Right kidney (tissue), 1 donor: Measurements from ENCODE around the gene ARHGAP10.
"Not testable (repeated sequence)": the region's sequence is repeated elsewhere in the genome, so short reads cannot be mapped to it uniquely, and the experiment has no call there.

Experiments
- DNase-seq: peaks from one replicate; pipeline ENCODE4 v3.0.0-alpha.2; 2016

Gene ARHGAP10

GRCh38 chr4:148069086-148069894 is 337.4 kb downstream of the ARHGAP10 start:
- DNase-seq, result no peak

- no peak for DNase-seq
Observed at GRCh38 chr4:148069895-148070178, 337.9 kb downstream of the ARHGAP10 start.

GRCh38 chr4:148071009-148071408 is 339.1 kb downstream of the ARHGAP10 start:
- DNase-seq, result no peak

GRCh38 chr4:148072789-148073188 is 340.9 kb downstream of the ARHGAP10 start:
- DNase-seq, result no peak

- no peak for DNase-seq
Observed at GRCh38 chr4:148073349-148073748, 341.5 kb downstream of the ARHGAP10 start.

- no peak for DNase-seq
Observed at GRCh38 chr4:148074462-148074861, 342.6 kb downstream of the ARHGAP10 start.

- DNase-seq, result no peak
Observed at GRCh38 chr4:148075438-148075837, 343.6 kb downstream of the ARHGAP10 start.

GRCh38 chr4:148076964-148077363 is 345.1 kb downstream of the ARHGAP10 start:
- DNase-seq, result no peak

- no peak for DNase-seq
Observed at GRCh38 chr4:148077581-148077980, 345.7 kb downstream of the ARHGAP10 start.

GRCh38 chr4:148078061-148078460 is 346.2 kb downstream of the ARHGAP10 start:
- no peak for DNase-seq

- DNase-seq, result no peak
Observed at GRCh38 chr4:148079961-148080360, 348.1 kb downstream of the ARHGAP10 start.

GRCh38 chr4:148081267-148081666 is 349.4 kb downstream of the ARHGAP10 start:
- no peak for DNase-seq

- DNase-seq, result no peak
Observed at GRCh38 chr4:148081745-148082144, 349.9 kb downstream of the ARHGAP10 start.

GRCh38 chr4:148083073-148083472 is 351.2 kb downstream of the ARHGAP10 start:
- DNase-seq, result not testable (repeated sequence)

GRCh38 chr4:148089624-148090023 is 357.7 kb downstream of the ARHGAP10 start:
- no peak for DNase-seq

- no peak for DNase-seq
Observed at GRCh38 chr4:148090029-148090428, 358.1 kb downstream of the ARHGAP10 start.

GRCh38 chr4:148090503-148091476 is 358.9 kb downstream of the ARHGAP10 start:
- no peak for DNase-seq

GRCh38 chr4:148091896-148092295 is 360.0 kb downstream of the ARHGAP10 start:
- no peak for DNase-seq

GRCh38 chr4:148092316-148093014 is 360.6 kb downstream of the ARHGAP10 start:
- no peak for DNase-seq

- no peak for DNase-seq
Observed at GRCh38 chr4:148093065-148093464, 361.2 kb downstream of the ARHGAP10 start.

GRCh38 chr4:148094149-148094548 is 362.3 kb downstream of the ARHGAP10 start:
- no peak for DNase-seq

- DNase-seq, result no peak
Observed at GRCh38 chr4:148095346-148095923, 363.5 kb downstream of the ARHGAP10 start.
